SK-N-SH (cell line): Measurements from ENCODE around the gene UBE2D4. TPM values are rescaled to one million over a fixed set of nuclear protein-coding genes. Genes with fewer than 3 reads are reported as not detected.

Experiments
- CTCF ChIA-PET: fragments of 300-600, 350-600 bp; formaldehyde crosslinking; extraction: SDS; loops from one replicate; lab custom pipeline; 2021; lab: Yijun Ruan, JAX
- POLR2A ChIA-PET: fragments of 350-600 bp; sonication (Branson Sonifier 250); formaldehyde crosslinking; extraction: SDS; loops from one replicate; lab custom pipeline; 2020; ENCODE audit warnings: antibody characterized with exemption, inconsistent platforms; lab: Yijun Ruan, JAX
- DNase-seq: peaks from one replicate; pipeline ENCODE4 v3.0.0; 2012
- H2AFZ ChIP-seq: fragments of 200-600 bp; sonication (generic); 2 replicates; pipeline ENCODE4 v1.8.1; 2016; ENCODE audit warnings: antibody characterized with exemption, mild to moderate bottlenecking, low read depth
- H3F3A ChIP-seq: fragments of 200-600 bp; sonication (generic); replicated peaks from 2 replicates; pipeline ENCODE3; 2016; ENCODE audit warnings: antibody characterized with exemption, mild to moderate bottlenecking; ENCODE audit not compliant: insufficient read depth
- H3K27ac ChIP-seq, 2 experiments: fragments of 200-500 bp in 1 of 2; fragments of 200-600 bp in 1 of 2; sonication (Bioruptor generic) in 1 of 2; sonication (generic), shearing (Covaris generic) in 1 of 2; 2 replicates each; pipeline versions ENCODE4 v1.5.1 to v1.6.1; 2014 to 2016; ENCODE audit warnings: low read depth in 2 of 2, inconsistent platforms in 1 of 2, low read length in 1 of 2, mild to moderate bottlenecking in 1 of 2, mixed read lengths in 1 of 2
- H3K27me3 ChIP-seq: fragments of 200-600 bp; sonication (generic), shearing (Covaris generic); 2 replicates; pipeline ENCODE4 v1.6.1; 2016; ENCODE audit warnings: mixed run types; ENCODE audit not compliant: insufficient read depth
- H3K36me3 ChIP-seq, 2 experiments: fragments of 200-500 bp in 1 of 2; fragments of 200-600 bp in 1 of 2; sonication (Bioruptor generic) in 1 of 2; sonication (generic) in 1 of 2; replicated peaks in 1 of 2; 2 replicates each; pipeline versions ENCODE3 to v1.5.1; 2014 to 2016; ENCODE audit warnings: low read length in 1 of 2, mild to moderate bottlenecking in 1 of 2; ENCODE audit not compliant: insufficient read depth in 2 of 2, control insufficient read depth in 1 of 2
- H3K4me1 ChIP-seq, 2 experiments: fragments of 200-500 bp in 1 of 2; fragments of 200-600 bp in 1 of 2; sonication (Bioruptor generic) in 1 of 2; sonication (generic), shearing (Covaris generic) in 1 of 2; 2 replicates each; pipeline versions ENCODE4 v1.5.1 to v1.6.1; 2014 to 2016; ENCODE audit warnings: low read depth in 1 of 2, low read length in 1 of 2, mixed run types in 1 of 2; ENCODE audit not compliant: insufficient read depth in 2 of 2, control insufficient read depth in 1 of 2
- H3K4me2 ChIP-seq: fragments of 200-600 bp; sonication (generic), shearing (Covaris generic); 2 replicates; pipeline ENCODE4 v1.6.1; 2017; ENCODE audit warnings: mixed run types
- H3K4me3 ChIP-seq, 2 experiments: fragments of 200-500 bp in 1 of 2; fragments of 200-600 bp in 1 of 2; sonication (Bioruptor generic) in 1 of 2; sonication (generic), shearing (Covaris generic) in 1 of 2; 2 replicates each; pipeline versions ENCODE4 v1.5.1 to v1.8.1; 2014 to 2016; ENCODE audit warnings: low read depth in 2 of 2, inconsistent platforms in 1 of 2, low read length in 1 of 2, mild to moderate bottlenecking in 1 of 2, mixed read lengths in 1 of 2, moderate library complexity in 1 of 2
- H3K79me2 ChIP-seq: fragments of 200-600 bp; sonication (generic); 2 replicates; pipeline ENCODE4 v1.8.1; 2017; ENCODE audit warnings: mild to moderate bottlenecking; ENCODE audit not compliant: insufficient read depth
- H3K9ac ChIP-seq: fragments of 200-600 bp; sonication (generic); 2 replicates; pipeline ENCODE4 v1.6.1; 2017; ENCODE audit warnings: mixed run types
- H3K9me2 ChIP-seq: fragments of 200-600 bp; sonication (generic); 2 replicates; pipeline ENCODE4 v1.6.1; 2017; ENCODE audit warnings: mixed run types
- H3K9me3 ChIP-seq: fragments of 200-600 bp; sonication (generic); 2 replicates; pipeline ENCODE4 v1.6.1; 2017; ENCODE audit warnings: mixed run types, mild to moderate bottlenecking, moderate library complexity
- H4K20me1 ChIP-seq: fragments of 200-600 bp; sonication (generic); 2 replicates; pipeline ENCODE4 v1.6.1; 2017; ENCODE audit warnings: mild to moderate bottlenecking, mixed run types; ENCODE audit not compliant: insufficient read depth
- EP300 ChIP-seq, 2 experiments: IDR thresholded peaks; 2 replicates each; pipeline versions ENCODE4 v1.4.0 to v1.6.1; 2012; ENCODE audit warnings: borderline replicate concordance in 1 of 2, low read depth in 1 of 2, low read length in 1 of 2
- FOXM1 ChIP-seq: IDR thresholded peaks from 2 replicates; pipeline ENCODE4 v1.4.0; 2012; ENCODE audit warnings: low read depth, mild to moderate bottlenecking
- GATA2 ChIP-seq: sonication (generic); formaldehyde crosslinking; IDR thresholded peaks from 2 replicates; pipeline ENCODE4 v1.5.0; 2020; ENCODE audit warnings: mild to moderate bottlenecking, missing genetic modification reagents
- JUND ChIP-seq: IDR thresholded peaks from 2 replicates; pipeline ENCODE4 v1.4.0; 2012
- MEF2A ChIP-seq: IDR thresholded peaks from 2 replicates; pipeline ENCODE4 v1.4.0; 2012; ENCODE audit warnings: low read depth, borderline replicate concordance
- POLR2AphosphoS5 ChIP-seq: IDR thresholded peaks from 2 replicates; pipeline ENCODE4 v1.6.1; 2012; ENCODE audit warnings: low read depth, low read length
- RAD21 ChIP-seq: IDR thresholded peaks from 2 replicates; pipeline ENCODE4 v1.6.1; 2012; ENCODE audit warnings: mild to moderate bottlenecking, low read length
- RXRA ChIP-seq: IDR thresholded peaks from 2 replicates; pipeline ENCODE4 v1.4.0; 2012; ENCODE audit warnings: low read depth, mild to moderate bottlenecking, borderline replicate concordance
- TEAD4 ChIP-seq: IDR thresholded peaks from 2 replicates; pipeline ENCODE4 v1.4.0; 2012; ENCODE audit warnings: mild to moderate bottlenecking, borderline replicate concordance; ENCODE audit not compliant: insufficient read depth
- WGBS: methylation state at CpG from one replicate; pipeline ENCODE4 v1.1.6; 2017; ENCODE audit warnings: low lambda C conversion rate; 5-methylcytosine and 5-hydroxymethylcytosine counted together
- polyA plus RNA-seq, 3 experiments: library from polyadenylated mRNA; depleted of rRNA; stranded (reverse); fragments of >200 nt; gene quantifications; 2 replicates each; pipeline ENCODE4 v1.2.3, GENCODE V29; 2012
- TF ChIP-seq, protein P1 (sequence below): fragments of 150-350 bp; IDR thresholded peaks from 2 replicates; pipeline ENCODE4 v1.6.1; 2016; ENCODE audit warnings: mild to moderate bottlenecking, low read depth, low read length
- TF ChIP-seq, protein P2 (sequence below): fragments of 200-600 bp; sonication (generic); IDR thresholded peaks from 2 replicates; pipeline ENCODE4 v1.6.1; 2017; ENCODE audit warnings: antibody characterized with exemption, mild to moderate bottlenecking, moderate library complexity
- TF ChIP-seq, protein P3 (sequence below): IDR thresholded peaks from 2 replicates; pipeline ENCODE4 v1.4.0; 2012; ENCODE audit warnings: low read depth, borderline replicate concordance
- TF ChIP-seq, protein P4 (sequence below): IDR thresholded peaks from 2 replicates; pipeline ENCODE4; 2012

The UBE2D4 gene
- polyA plus RNA-seq, 1 of the 3 experiments (the other 2 are of a cell fraction): 22.8 TPM

DNA sequence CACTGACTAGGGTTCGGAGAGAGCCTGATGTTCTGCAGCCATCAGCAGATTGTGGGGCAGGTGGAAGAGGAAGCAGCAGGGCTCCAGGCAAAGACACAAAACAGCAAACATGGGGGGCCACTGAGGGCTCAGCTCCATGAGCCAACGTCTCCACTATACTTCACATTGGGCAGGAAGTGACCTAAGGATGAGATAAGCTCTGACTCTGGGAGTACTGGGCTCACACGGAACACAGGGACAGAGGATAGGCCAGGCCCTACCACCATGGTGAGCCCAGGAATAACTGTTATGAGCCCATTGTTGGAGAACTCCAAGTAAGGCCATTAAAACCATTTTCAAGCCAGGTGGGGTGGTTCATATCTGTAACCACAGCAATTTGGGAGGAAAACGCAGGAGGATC is 42.0 kb upstream of the UBE2D4 start:
- Histone ChIP-seq H3K4me2 (no peak overlapping the region), H2AFZ (no peak overlapping the region), H3K9ac (no peak overlapping the region), H4K20me1 (peaks cover 9% of the 10 kb centered on the region), H3K4me1 (peaks cover 2 to 6% of the 10 kb centered on the region in 2 experiments; a peak in 3 of 4 replicates), H3K79me2 (peaks cover 34% of the 10 kb centered on the region), H3F3A (peaks cover 8% of the 10 kb centered on the region), H3K4me3 (no peak overlapping the region), H3K9me2 (no peaks in the 10 kb centered on the region), H3K36me3 (peaks cover 38 to 44% of the 10 kb centered on the region in 2 experiments), H3K9me3 (no peaks in the 10 kb centered on the region), H3K27me3 (no peaks in the 10 kb centered on the region), H3K27ac (no peak overlapping the region)
- no peak for DNase-seq
- ChIA-PET CTCF (interaction anchor here (0.7 to 1.6 kb wide), 3 partner anchors 43 to 136 kb away, joined by 3 to 8 read pairs (median 4); no protein-coding TSS in a partner anchor), POLR2A (no interaction called here)
- TF ChIP-seq, protein P1, sequence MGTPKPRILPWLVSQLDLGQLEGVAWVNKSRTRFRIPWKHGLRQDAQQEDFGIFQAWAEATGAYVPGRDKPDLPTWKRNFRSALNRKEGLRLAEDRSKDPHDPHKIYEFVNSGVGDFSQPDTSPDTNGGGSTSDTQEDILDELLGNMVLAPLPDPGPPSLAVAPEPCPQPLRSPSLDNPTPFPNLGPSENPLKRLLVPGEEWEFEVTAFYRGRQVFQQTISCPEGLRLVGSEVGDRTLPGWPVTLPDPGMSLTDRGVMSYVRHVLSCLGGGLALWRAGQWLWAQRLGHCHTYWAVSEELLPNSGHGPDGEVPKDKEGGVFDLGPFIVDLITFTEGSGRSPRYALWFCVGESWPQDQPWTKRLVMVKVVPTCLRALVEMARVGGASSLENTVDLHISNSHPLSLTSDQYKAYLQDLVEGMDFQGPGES: no peak
- TF ChIP-seq FOXM1: no peak
- TF ChIP-seq TEAD4: no peak
- no peak for TF ChIP-seq GATA2 (CRISPR knock-in tag)
- TF ChIP-seq, protein P2, sequence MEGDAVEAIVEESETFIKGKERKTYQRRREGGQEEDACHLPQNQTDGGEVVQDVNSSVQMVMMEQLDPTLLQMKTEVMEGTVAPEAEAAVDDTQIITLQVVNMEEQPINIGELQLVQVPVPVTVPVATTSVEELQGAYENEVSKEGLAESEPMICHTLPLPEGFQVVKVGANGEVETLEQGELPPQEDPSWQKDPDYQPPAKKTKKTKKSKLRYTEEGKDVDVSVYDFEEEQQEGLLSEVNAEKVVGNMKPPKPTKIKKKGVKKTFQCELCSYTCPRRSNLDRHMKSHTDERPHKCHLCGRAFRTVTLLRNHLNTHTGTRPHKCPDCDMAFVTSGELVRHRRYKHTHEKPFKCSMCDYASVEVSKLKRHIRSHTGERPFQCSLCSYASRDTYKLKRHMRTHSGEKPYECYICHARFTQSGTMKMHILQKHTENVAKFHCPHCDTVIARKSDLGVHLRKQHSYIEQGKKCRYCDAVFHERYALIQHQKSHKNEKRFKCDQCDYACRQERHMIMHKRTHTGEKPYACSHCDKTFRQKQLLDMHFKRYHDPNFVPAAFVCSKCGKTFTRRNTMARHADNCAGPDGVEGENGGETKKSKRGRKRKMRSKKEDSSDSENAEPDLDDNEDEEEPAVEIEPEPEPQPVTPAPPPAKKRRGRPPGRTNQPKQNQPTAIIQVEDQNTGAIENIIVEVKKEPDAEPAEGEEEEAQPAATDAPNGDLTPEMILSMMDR: no peak
- TF ChIP-seq, protein P3, sequence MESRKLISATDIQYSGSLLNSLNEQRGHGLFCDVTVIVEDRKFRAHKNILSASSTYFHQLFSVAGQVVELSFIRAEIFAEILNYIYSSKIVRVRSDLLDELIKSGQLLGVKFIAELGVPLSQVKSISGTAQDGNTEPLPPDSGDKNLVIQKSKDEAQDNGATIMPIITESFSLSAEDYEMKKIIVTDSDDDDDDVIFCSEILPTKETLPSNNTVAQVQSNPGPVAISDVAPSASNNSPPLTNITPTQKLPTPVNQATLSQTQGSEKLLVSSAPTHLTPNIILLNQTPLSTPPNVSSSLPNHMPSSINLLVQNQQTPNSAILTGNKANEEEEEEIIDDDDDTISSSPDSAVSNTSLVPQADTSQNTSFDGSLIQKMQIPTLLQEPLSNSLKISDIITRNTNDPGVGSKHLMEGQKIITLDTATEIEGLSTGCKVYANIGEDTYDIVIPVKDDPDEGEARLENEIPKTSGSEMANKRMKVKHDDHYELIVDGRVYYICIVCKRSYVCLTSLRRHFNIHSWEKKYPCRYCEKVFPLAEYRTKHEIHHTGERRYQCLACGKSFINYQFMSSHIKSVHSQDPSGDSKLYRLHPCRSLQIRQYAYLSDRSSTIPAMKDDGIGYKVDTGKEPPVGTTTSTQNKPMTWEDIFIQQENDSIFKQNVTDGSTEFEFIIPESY: no peak
- TF ChIP-seq, protein P4, sequence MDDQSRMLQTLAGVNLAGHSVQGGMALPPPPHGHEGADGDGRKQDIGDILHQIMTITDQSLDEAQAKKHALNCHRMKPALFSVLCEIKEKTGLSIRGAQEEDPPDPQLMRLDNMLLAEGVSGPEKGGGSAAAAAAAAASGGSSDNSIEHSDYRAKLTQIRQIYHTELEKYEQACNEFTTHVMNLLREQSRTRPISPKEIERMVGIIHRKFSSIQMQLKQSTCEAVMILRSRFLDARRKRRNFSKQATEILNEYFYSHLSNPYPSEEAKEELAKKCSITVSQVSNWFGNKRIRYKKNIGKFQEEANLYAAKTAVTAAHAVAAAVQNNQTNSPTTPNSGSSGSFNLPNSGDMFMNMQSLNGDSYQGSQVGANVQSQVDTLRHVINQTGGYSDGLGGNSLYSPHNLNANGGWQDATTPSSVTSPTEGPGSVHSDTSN: no peak
- no peak for TF ChIP-seq EP300 (IDR thresholded peaks at IDR 0.05; ENCODE audit: borderline replicate concordance in 1 of 2, low read depth in 1 of 2, low read length in 1 of 2)
- TF ChIP-seq JUND: no peak
- TF ChIP-seq POLR2AphosphoS5: no peak
- no peak for TF ChIP-seq MEF2A
- TF ChIP-seq RAD21: no peak
- no peak for TF ChIP-seq RXRA
- 96% methylated on average over 4 of the region's 4 CpGs for WGBS
